RPMI8226 (cell line): ENCODE data around the gene LEKR1.
"Not testable (repeated sequence)": the region's sequence is repeated elsewhere in the genome, so short reads cannot be mapped to it uniquely, and the experiment has no call there.

Experiments used
- DNase-seq: peaks from one replicate; pipeline ENCODE4 v3.0.0-alpha.2; 2015

The LEKR1 gene

DNA sequence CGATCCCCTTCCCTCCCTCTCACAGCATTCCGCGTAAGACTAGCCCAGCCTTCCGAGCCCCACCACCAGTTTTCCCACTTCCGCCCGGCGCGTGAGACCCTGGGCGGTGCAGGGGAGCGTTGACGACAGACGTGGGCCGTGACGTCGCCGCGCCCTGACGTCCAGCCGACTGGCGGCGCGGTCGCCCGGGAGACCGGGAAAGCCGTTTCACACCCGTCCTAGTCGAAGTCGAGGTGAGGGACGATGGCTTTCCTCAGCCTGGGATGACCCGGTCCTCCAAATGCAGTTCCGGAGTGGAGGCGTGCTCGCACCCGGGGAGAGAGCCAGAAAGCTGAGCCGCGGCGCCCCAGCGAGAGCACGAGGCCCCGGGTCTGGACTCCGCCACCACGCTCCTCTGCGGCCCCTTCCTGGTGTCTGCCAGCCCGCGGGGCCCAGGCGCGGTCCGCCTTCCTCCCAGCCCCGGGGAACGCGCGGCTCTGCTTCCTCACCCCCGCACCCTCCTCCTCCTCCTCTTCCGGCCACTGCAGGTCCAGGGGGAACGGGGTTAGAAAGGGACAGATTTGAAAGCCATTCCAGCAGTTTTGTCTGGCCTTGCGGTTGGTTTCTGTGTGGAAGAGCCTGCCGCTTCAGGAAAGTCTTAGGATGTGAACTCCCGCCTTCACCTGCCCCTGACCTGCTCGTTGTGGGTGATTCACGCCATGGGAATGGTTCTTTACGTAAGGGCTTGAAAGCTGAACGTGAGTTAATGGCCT, at the start of gene LEKR1:
Gene LEKR1 (plus strand): TSS at position 210 of the 752 bp plus-strand sequence. CDS start 2,977 bp downstream, outside the sequence.
- peak; percentile 89 for DNase-seq

GRCh38 chr3:156776871-156777270, 49.3 kb upstream of the LEKR1 start:
- DNase-seq: no peak

- DNase-seq: no peak
Measured at GRCh38 chr3:156781310-156782230, 44.6 kb upstream of the LEKR1 start.

DNA sequence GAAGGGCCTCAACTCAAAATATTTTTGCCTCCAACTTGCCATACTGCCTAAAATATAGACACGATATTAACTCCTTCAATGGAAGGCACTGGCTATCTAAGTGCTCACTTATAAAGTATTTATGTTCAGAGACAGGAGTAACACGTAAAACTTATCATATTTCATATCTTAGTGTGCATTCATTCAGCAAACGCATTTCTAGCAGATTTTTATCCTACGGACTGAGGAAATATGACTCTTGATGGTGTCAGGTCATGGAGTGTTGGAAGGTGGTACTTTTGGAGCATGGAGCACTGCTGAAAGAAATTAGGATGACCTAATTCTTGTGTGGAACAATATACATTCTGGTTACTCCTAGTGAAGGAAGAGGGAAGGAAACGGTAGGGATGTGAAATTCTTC, 43.8 kb upstream of the LEKR1 start:
- no peak for DNase-seq

DNA sequence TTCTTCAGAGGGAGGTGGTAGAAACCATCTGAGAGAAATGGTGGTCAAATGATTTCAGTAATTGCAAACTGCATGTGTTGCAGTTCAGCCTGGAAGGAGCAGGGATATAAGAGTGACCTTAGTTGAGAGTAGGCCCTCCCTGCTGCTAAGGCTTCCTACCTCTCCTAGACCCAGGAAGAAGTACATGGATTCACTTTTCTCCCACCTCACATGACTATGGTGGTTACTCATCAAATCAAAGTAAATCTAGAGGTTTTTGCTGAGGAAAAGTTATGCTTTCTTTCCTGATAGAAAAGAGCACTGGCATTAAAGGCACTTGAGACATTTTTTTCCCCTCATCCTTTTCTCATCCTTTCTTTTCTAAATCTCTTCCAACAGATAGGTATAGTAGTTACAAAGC, 43.2 kb upstream of the LEKR1 start:
- DNase-seq: no peak

- no peak for DNase-seq
Measured at GRCh38 chr3:156787001-156787400, 39.2 kb upstream of the LEKR1 start.

DNA sequence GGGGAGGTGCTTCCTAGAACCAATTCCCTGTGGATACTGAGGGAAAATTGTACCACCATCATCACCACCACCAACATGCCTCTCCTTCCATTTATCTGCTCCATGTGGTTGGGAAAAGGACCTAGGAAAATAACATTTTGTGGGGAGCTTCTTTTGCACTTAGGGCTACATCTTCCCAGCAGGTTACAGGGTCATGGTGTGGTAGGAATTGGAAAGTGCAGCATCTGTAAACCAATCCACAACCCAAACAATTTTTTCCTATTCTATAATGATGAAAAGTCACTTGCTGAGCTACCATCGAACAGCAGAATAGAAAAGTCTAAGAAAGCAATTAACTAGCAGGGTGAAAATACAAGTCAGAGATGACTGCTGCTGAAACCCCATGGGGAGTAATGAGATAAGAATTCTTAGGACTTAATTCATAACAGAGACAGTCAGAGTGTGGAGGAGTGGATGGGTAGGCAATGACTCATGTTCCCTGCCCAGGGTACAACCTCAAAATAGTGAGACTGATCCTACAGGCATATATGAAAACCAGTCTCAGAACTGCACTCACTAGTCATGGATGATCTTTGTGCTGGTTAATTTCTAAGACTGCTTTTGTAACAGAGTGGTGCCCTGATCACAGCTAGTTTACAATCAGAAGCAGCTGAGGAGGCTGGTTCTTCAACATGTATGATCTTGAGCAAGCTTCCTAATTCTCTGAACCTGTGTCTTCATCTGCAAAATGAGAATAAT, 38.1 kb upstream of the LEKR1 start:
- no peak for DNase-seq

GRCh38 chr3:156788846-156789245, 37.3 kb upstream of the LEKR1 start:
- DNase-seq: no peak

GRCh38 chr3:156790156-156790555, 36.0 kb upstream of the LEKR1 start:
- no peak for DNase-seq

DNA sequence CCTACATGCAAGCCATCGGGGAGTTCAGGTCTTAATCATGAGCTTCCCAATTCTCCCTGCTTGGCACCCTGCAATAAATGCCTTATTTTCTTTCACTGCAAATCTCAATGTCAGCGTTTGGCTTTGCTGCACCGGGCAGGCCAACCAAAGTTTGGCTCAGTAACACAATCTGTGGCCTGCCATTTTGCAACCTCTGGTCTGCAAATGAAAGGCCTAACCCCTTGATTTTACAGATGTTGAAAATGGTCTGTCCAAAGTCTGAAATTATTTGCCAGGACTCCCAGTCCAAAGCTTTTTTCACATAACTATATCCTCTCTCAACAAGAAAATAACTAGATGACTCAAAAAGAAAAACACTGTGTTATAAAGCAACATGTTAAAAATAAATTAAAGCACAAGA, 34.0 kb upstream of the LEKR1 start:
- no peak for DNase-seq

DNA sequence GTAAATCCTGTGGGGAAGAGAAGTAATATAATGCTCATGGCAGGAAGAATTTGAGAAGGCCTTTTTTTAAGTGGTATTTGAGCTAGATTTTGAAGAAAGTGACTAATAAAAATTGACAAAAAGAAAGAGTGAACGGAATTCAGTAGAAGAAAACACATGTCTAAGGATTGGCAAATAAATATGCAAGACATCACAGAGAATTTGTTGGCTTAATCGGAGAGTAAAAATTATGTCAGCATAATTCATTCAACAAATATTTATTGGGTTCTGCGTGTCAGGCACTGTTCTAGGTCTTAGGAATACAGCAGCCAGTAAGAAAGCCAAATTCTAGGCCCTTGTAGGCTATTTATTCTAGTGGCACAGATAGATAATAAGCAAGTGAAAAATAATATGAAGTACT, 33.6 kb upstream of the LEKR1 start:
- no peak for DNase-seq

- DNase-seq: no peak
Measured at GRCh38 chr3:156792945-156793344, 33.2 kb upstream of the LEKR1 start.

DNA sequence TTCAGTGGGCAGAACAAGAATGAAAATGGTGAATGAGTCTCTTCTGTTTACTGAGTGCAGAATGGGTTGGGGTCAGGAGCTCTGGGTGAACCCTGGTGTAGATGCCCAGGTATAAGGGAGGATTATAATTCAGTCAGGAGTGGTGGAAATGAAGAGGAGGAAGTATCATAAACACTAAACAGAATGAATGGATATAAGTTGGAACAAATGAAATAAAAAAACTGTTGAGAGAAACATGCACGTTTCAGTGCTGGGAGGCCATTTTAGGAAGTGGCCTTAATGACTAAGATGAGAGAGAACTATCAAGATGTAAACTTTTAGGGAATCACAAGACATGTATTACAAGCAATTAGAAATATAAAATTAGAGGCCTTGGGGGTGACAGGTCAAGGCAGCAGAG, 32.8 kb upstream of the LEKR1 start:
- no peak for DNase-seq

GRCh38 chr3:156793851-156794250, 32.3 kb upstream of the LEKR1 start:
- no peak for DNase-seq

- DNase-seq: peak; percentile 52
Measured at GRCh38 chr3:156795890-156796481, 30.2 kb upstream of the LEKR1 start.

DNA sequence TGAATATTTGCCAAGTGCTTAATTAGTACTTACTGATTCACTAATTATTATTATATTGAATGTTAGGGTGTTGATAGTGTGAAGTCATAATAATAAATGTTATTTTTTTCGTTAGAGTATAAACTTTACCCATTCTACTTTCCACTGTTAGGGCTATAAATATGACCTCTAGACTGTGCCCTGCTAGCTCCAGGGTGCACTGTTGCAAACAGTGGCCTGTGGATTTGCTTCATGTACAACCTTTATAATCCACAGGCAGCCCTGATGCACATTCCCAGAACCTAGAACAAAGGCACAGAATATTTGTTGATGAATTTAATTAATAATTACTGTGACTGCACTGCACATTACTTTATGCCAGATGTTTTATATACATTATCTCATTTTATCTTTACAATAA, 28.8 kb upstream of the LEKR1 start:
- DNase-seq: no peak

DNA sequence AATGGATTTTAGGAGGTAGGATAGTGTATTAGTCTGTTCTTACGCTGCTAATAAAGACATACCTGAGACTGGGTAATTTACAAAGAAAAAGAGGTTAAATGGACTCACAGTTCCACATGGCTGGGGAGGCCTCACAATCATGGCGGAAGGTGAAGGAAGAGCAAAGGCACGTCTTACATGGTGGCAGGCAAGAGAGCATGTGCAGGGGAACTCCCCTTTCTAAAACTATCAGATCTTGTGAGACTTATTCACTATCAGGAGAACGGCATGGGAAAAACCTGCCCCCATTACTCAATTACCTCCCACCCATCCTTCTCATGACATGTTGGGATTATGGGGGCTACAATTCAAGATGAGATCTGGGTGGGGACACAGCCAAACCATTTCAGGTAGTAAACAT, 25.9 kb upstream of the LEKR1 start:
- not testable (repeated sequence) for DNase-seq

GRCh38 chr3:156801746-156802145, 24.4 kb upstream of the LEKR1 start:
- DNase-seq: no peak

DNA sequence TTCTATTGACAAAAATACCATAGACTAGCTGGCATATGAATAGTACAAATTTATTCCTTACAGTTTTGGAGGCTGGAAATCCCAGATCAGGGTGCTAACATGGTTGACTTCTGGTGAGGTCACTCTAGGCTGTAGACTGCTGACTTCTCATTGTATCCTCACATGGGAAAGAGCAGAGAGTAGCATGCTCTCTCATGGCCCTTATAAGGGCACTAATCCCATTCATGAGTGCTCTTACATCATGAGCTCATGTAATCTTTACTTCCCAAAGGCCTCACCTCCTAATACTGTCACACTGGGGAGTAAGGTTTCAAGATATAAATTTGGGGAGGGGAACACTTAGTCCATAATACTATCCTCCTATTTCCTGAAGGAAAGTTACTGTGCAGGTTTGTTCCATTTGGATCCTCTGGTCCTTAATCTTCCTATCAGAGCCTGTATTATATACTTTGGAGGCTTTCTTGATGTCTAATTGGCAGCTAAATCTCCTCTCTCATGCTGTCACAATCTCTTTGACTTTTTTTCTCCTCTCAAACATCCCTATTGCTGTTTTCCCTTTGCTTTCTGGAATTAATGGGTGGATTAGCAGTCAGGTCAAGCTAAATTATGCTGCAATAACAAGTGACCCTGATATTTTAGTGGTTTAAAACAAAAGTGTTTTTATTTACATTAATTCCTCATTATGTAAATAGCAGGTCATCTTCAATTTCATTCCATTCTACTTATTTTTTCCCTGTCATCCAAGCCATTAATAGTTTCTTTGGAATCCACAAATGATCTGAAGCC, 23.1 kb upstream of the LEKR1 start:
- DNase-seq: no peak

GRCh38 chr3:156803952-156804741, 22.0 kb upstream of the LEKR1 start:
- no peak for DNase-seq

DNA sequence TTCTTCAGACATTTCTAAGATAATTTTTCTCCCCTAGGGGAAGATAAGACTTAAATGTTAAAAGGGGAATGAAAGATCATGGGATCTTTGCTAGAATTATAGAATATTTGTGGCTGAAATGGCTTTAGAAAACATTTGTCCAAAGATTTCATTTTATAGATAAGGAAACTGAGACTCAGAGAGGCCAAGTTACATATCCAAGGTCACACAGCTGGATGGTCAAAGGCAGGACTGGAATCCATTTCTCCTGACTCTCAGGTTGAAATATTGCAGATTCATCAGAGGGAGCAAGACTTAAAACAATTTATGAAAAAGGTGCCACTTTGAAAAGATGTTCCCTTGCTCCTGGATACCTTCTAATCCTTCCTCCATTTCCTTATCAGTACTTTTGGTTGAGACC, 19.5 kb upstream of the LEKR1 start:
- no peak for DNase-seq
